GM11168 (cell line): ENCODE measurements around the gene PTPN14.
"Not testable (repeated sequence)": the region's sequence is repeated elsewhere in the genome, so short reads cannot be mapped to it uniquely, and the experiment has no call there.

Experiments used
- in situ Hi-C: fragments of 300-500 bp; cut with MboI; formaldehyde crosslinking; loops from one replicate; pipeline ENCODE4 v1.12.0; 2022; ENCODE audit warnings: low sequenced_read_pairs; ENCODE audit not compliant: unreplicated experiment

The PTPN14 gene

DNA sequence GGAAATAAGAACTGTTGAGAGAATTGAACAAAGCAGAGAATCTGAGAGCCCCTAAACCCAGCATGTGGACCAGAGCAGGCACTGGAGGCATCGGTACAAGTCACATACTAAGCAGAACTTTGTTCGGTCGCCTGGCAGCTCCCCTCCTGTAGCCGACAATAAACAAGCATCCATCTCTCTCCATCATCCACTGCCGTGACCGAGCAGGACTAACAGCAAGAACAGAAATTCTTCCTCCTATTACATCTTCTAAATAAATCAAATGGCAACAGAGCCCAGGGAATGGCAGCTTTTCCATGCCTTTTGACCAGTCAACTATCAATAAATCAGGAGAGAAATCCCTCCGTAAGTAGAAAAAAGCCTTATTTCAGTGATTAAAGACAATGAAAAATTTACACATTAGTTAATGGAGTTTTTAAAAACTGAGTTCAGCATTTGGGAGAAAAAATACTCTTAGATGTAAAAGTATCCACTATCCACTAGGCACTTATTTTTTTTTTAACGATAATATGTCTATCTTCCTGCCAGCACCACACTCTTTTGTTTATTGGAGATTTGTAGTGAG, 36.5 kb downstream of the PTPN14 start:
- in situ Hi-C loops, result no loop called here

GRCh38 chr1:214514032-214514818, 37.2 kb downstream of the PTPN14 start:
- in situ Hi-C loops, result no loop called here

GRCh38 chr1:214513394-214513793, 38.0 kb downstream of the PTPN14 start:
- in situ Hi-C loops, result no loop called here

- in situ Hi-C loops, result no loop called here
Measured at GRCh38 chr1:214511639-214511998, 39.8 kb downstream of the PTPN14 start.

- in situ Hi-C loops, result no loop called here
Measured at GRCh38 chr1:214510914-214511638, 40.3 kb downstream of the PTPN14 start.

- in situ Hi-C loops, result no loop called here
Measured at GRCh38 chr1:214510477-214510876, 40.9 kb downstream of the PTPN14 start.

GRCh38 chr1:214509622-214510021, 41.8 kb downstream of the PTPN14 start:
- in situ Hi-C loops, result not testable (repeated sequence)

GRCh38 chr1:214506972-214507431, 44.4 kb downstream of the PTPN14 start:
- in situ Hi-C loops, result no loop called here

- in situ Hi-C loops, result no loop called here
Measured at GRCh38 chr1:214505134-214505533, 46.3 kb downstream of the PTPN14 start.

- in situ Hi-C loops, result no loop called here
Measured at GRCh38 chr1:214504330-214504729, 47.1 kb downstream of the PTPN14 start.

GRCh38 chr1:214503553-214503952, 47.8 kb downstream of the PTPN14 start:
- in situ Hi-C loops, result no loop called here

DNA sequence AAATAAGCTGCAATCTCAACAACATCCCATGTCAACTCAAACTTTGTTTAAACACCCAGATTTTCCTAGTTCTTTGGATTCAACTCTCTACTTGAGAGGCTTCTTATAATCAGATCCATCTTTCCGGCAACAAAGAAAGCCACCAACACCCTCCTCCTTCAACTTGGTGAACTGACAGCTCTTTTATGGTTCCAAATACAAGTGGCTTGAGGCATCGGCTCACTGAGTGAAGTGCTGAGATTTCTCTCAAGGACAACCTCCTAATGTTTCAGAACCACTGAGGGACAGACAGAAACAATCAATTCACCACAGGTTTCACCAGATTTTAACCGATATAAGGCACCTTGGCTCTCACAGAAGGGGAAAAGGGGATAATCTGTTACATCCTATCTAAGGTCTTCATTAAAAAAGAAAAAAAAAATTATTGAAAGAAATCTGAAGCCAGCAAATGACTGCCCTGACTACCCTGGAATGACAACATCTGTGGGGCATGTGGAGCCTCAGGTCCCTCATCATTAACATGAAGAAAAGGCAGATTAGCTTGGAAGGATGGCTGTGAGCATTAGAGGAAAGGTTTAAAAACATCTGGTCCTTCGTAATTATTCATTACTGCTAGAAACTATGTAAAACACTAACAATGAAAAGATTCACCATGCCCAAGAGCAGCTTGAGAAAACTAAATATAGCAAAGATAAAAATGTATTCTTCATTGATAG, 50.9 kb downstream of the PTPN14 start:
- in situ Hi-C loops, result no loop called here

- in situ Hi-C loops, result no loop called here
Measured at GRCh38 chr1:214499732-214500131, 51.7 kb downstream of the PTPN14 start.

DNA sequence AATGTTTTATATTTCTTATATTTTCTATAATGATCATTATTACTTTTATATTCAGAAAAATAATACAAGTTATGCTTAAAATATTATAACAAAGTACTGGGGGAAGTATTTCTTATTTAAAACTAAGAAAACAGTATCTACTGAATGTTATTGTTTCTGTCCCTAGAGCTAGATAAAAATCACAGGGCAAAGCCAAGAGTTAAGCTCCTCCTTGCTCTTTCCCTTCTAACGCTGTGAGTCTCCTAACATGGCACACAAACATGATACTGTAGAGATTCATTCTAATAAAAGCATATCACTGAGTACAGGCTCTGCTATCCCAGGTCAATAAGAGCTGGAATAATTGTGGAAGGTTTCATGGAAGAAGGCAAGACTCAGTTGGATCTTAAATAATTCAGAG, 53.4 kb downstream of the PTPN14 start:
- in situ Hi-C loops, result no loop called here

DNA sequence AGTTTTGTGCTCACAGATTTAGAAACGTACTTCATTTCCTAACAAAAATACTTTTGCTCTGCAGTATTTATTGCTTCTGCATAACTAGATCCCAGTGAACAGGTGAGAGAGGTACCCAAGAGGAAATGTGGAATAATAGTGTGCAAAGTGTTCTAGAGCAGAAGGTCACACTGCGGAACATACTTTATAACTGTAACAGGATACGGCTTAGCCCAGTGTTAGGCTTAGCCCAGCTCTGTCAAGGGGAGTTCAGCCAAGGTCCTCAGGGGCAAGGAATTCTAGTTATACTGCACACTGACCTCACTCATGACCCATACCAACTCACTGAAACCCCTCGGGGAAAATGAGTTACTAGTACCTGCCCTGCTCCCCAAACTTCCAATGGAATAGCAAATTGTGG, 55.3 kb downstream of the PTPN14 start:
- in situ Hi-C loops, result no loop called here

DNA sequence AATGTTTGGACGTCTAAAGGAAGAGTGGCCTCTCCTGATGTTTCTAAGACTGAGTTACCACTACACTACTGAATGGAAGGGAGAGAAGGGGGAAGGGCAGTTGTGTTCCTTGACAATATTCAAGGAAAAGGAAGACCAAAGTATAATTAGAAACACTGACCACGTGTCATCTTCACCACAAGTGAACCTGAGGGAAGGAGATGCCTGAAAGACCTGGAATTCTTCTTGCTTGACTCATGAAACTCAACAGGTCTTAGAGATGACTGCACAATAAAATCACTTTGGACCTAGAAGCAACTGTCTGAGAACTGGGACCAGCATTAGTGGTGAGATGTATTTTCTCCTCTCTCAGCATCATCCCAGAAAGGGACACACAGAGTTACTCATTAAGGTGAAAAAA, 56.7 kb downstream of the PTPN14 start:
- in situ Hi-C loops, result no loop called here

GRCh38 chr1:214494179-214494578, 57.2 kb downstream of the PTPN14 start:
- in situ Hi-C loops, result not testable (repeated sequence)

- in situ Hi-C loops, result no loop called here
Measured at GRCh38 chr1:214493126-214493796, 58.1 kb downstream of the PTPN14 start.

DNA sequence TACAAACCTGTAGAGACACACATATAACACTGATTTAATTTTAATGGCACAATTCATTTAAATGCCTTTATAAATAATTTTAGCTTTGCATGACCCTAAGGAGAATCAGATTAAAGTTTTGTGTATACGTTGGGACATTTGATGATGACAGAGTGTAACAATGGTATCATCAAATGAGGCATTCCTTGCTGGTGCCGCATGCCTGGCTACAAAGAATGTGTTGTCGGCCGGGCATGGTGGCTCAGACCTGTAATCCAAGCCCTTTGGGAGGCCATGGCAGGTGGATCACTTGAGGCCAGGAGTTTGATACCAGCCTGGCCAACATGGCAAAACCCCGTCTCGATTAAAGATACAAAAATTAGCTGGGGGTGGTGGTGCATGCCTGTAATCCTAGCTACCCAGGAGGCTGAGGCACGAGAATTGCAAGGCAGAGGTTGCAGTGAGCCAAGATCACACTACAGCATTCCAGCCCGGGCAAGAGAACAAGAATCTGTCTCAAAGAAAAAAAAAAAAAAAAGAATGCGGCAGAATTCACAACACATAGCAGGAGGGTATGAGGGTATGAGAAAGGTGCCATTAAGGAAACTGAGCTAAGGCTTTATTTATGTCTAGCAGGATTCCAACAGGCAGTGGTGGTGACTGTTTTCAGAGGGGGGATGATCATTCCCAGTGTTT, 58.9 kb downstream of the PTPN14 start:
- in situ Hi-C loops, result no loop called here
